T follicular helper cell (primary cell): Measurements from ENCODE around the gene DNAH12.
"Not testable (repeated sequence)": the region's sequence is repeated elsewhere in the genome, so short reads cannot be mapped to it uniquely, and the experiment has no call there.

Experiments
- DNase-seq: peaks from one replicate; pipeline ENCODE4 v3.0.0-alpha.2; 2020; ENCODE audit warnings: low read depth

DNAH12 gene

GRCh38 chr3:57331078-57331610 lies 213.0 kb downstream of the DNAH12 start:
- no peak for DNase-seq

- not testable (repeated sequence) for DNase-seq
Observed at GRCh38 chr3:57326498-57326897, 217.6 kb downstream of the DNAH12 start.

GRCh38 chr3:57314204-57314603 lies 229.9 kb downstream of the DNAH12 start:
- no peak for DNase-seq

GRCh38 chr3:57309769-57310360 lies 234.3 kb downstream of the DNAH12 start:
- no peak for DNase-seq

GRCh38 chr3:57303520-57303919 lies 240.6 kb downstream of the DNAH12 start:
- not testable (repeated sequence) for DNase-seq

GRCh38 chr3:57298041-57298440 lies 246.1 kb downstream of the DNAH12 start:
- no peak for DNase-seq

DNA sequence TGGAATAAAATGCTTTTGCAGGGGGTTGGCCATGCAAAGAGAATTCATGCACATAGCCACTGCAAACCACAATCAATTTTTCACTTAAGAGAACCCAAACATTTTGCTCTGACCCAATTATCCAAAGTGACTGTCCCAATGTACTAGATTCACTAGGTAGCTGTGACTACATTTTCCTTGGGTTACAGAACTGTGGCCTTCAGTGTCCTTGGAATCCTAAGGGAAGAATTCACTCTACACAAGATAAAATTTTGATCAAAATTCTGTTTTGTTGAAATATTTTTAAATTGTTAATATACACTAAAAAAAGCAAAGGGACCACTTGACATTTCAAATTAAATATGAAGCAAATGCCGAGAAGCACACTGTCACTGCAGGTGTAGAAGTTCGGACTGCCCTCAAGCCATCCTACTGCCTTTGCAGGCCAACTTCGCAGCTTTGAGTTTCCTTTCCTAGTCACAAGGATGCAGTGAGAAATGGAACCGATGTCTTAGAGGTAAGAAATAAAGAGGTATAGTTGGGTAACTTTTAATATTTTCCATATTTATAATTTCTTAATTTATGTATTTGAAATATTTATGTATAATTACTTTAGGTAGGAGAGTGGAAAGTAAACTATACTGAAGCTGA lies 251.1 kb downstream of the DNAH12 start:
- no peak for DNase-seq

DNA sequence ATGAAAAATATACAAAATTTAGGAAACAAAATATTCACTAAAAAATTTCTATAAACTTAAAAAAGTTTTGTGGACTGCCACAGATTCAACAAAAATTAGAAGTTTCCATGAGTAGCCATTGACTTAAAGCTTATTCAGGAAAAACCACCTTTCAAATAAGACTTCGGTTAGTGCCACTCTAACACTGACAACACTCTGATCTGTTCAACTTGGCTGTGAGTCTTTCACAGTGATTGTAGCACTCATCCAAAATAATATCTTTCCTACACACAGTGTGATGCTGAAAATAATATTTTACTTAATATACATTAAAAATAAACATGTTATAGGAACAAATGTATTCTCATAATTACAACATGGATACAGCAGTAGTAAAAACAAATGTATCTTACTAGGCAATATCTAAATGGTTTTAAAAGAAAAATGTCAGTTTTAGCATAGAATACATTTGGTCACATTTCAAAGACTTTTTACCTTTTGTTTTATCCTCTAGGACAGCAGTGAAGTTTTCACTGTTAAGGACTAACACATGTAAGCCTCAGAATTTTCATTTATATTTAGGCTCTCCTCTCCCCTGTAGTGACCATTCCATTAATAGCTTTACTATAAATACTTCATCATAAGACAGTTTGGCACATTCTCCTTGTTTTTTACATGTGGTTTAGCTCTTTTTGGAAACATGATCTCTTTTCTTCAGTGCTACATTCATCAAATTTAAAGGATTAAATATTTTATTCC lies 251.8 kb downstream of the DNAH12 start, which contains the start of gene ASB14:
ASB14 (minus strand) TSS at position 527 of the 738 bp plus-strand sequence. CDS start 652 bp downstream, outside the sequence.
- DNase-seq = no peak

DNA sequence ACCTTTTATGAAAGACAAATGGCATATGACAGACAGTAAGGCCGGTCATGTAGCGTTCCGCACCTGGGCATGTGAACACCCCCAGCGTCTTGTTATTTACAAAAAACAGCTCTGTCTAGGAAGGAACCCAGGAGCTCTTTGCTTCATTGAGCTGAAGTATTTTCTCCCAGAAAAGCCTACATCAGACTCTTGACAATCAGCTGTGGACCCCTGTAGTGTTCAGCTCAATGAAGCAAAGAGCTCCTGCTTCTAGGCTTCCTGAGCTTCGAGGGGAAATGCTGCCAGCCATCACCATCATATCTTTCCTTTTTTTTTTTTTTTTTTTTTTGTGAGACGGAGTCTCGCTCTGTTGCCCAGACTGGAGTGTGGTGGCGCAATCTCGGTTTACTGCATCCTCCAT lies 255.7 kb downstream of the DNAH12 start:
- no peak for DNase-seq

DNA sequence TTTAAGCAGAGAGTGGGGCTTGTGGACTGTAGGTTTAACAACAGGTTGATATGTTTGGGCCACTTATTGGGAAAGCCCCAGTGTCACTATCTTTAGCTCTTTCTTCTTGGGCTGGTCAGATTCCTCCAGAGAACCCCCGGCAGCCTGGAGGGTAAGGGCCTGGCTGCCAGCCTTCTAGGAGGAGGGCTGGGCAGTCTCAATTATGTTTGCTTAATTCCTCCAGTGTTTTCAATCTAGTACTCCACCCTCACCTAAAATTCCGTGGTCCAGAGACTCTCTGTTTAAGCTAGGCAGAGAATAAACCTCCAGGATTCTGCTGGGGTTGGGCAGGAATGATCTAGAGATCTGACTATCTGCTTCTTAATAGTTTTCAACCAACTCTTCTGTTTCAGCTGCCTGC lies 256.9 kb downstream of the DNAH12 start:
- no peak for DNase-seq

DNA sequence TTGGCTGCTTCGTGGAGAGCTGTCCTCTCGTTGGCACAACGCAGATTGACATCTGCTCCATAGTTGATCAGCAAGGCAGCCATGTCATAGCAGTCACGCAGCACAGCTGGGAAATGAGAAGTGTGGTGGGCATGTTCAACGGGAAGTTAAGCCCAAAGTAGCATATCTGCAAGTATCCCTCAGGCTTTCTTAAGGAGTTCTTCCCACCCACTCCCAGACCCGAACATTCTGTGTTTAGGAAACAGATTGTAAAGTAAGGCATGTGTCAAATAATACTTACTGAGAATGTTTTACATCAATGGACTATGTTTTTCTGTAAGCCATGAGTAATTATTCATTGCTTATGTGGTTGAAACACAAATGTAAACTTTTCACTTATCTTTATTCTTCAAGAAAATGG lies 260.8 kb downstream of the DNAH12 start:
- DNase-seq = no peak

DNA sequence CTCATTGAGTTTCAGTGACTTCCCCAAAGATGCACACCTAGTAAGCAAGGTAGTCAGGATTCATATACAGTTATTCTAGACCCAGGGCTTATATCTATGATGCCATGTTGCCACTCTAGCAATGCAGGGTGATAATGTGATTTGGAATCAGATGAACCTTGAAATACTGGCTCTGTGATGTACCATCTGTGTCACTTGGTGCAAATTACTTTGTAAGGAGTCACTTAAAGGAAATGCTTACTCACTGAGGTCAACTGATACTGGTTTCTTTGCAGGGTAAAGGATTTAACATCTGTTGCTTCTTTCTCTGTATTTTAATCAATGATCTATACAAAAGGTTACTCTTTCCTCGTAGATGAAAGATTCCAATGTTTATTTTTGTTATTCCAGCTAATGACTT lies 262.4 kb downstream of the DNAH12 start:
- no peak for DNase-seq

DNA sequence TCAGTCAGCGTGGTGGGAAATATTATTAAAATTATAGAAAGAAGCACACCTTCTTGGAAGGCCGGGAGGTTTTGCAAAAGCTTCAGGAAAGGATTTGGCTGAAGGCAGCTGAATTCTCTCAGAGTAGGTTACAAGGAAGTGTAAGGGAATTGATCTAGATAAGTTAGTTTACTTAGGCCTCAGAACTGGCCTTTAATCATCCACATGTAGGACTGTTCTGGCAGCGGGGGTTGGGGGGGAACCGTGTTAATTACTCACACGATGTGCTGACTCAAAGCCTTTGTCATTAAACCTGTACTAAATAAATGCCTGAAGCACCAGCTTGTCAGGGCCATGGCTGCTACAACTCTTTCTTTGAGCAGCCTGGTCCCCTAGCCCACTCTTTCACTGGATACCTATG lies 264.5 kb downstream of the DNAH12 start:
- no peak for DNase-seq

- no peak for DNase-seq
Observed at GRCh38 chr3:57278237-57278636, 265.9 kb downstream of the DNAH12 start.

DNA sequence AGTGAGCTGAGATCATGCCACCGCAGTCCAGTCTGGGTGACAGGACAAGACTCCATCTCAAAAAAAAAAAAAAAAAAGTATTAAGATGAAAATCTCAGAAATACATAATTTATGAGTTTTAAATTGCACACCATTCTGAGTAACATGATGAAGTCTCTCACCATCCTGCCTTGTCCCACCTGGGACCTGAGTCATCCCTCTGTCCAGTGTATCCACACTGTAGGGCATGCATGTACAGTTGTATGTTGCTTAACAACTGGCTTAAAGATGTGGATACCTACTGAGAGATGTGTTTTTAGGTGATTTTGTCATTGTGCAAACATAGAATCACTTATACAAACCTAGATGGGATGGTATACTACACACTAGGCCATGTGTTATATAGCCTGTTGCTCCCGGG lies 268.8 kb downstream of the DNAH12 start:
- no peak for DNase-seq

DNA sequence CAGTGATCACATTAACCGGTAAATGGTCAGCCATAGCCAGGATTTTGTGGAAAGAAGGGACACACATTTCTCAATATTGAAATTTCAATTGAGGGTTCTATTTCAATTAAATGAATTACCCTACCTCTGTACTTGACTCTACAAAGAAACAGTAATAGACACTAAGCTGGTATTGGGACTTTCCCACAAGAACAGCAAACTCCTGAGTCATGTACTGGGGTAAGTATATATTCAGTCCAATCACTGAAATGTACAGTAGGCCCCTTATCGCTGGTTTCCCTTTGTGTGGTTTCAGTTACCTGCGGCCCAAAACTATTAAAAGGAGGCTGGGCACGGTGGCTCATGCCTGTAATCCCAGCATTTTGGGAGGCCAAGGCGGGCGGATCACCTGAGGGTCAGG lies 269.3 kb downstream of the DNAH12 start:
- DNase-seq = no peak

GRCh38 chr3:57268416-57268815 lies 275.7 kb downstream of the DNAH12 start:
- no peak for DNase-seq

GRCh38 chr3:57261929-57262328 lies 282.2 kb downstream of the DNAH12 start:
- DNase-seq = no peak

- no peak for DNase-seq
Observed at GRCh38 chr3:57261119-57261518, 283.0 kb downstream of the DNAH12 start.

DNA sequence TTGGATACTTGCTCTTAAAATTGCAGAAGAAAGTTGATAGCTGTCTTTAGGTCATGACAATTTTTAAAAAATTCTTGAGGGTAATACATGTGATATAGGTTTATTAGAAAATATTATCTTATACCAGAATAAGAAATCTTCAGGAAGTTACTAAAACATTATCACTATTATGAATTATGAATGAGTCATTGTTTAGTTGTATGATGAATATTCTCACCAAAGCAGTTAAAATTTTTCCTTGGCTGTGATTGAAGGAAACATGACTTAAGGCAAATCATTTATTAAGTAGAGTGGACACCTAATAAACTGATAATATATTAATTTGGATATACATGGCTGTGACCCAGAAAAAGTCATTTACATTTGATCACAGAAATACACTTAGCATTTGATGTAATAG lies 286.5 kb downstream of the DNAH12 start:
- no peak for DNase-seq

DNA sequence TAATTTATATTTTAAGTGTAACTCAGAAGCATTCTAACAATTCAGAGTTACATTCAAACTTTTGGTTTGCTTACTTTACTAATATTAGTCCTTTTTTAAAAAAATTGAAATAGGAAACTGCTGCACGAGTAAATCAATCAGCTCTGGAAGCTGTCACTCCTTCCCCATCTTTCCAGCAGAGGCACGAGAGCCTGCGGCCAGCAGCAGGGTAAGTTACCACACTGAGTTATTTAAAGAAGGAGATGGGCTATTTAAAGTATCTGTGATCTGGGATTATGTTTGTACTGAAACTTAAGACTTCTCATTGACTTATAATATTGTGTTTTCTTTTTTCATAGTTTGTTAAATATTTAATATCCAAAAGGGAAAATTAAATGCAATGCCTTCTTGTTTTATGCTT lies 287.3 kb downstream of the DNAH12 start:
- no peak for DNase-seq

GRCh38 chr3:57252404-57252803 lies 291.7 kb downstream of the DNAH12 start:
- no peak for DNase-seq

- no peak for DNase-seq
Observed at GRCh38 chr3:57244946-57245345, 299.2 kb downstream of the DNAH12 start.
